NCI-H2029 treated with DMSO at 0.1 percent for 48 hours (cell line): ENCODE results near the gene TEX12.

Experiments used
- DNase-seq: peaks from one replicate; lab custom pipeline; 2025; lab: John Stamatoyannopoulos, UW

The TEX12 gene

DNA sequence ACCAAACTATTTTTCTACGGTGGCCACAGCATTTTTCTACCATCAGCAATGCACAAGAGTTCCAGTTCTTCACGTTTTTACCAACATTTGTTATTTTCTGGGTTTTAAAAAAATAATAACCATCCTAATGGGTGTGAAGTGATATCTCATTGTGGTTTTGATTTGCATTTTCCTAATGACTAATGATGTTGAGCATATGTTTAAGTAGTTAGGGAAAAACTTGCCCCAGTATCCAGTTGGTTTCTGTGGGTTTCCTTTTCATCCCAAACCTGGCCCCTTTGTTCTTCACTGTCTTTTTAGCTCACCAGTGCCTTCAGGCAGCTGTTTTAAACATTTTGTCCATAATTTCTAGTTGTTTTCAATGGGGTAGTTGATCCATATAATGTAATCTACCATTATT lies 44.4 kb downstream of the TEX12 start:
- no peak for DNase-seq

DNA sequence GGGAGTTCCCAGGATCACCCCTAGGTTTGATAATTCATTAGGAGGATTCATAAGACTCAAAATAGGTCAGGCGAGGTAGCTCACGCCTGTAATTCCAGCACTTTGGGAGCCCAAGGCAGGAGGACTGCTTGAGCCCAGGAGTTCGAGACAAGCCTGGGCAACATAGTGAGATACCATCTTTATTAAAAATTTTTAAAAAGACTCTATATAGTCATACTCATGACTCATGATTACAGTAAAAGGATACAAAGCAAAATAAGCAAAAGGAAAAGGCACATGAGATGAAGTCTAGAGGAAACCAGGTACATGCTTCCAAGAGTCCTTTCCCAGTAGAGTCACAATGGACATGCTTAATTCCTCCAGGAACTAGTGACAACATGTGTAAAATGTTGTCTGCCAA lies 45.1 kb downstream of the TEX12 start:
- DNase-seq: no peak

DNA sequence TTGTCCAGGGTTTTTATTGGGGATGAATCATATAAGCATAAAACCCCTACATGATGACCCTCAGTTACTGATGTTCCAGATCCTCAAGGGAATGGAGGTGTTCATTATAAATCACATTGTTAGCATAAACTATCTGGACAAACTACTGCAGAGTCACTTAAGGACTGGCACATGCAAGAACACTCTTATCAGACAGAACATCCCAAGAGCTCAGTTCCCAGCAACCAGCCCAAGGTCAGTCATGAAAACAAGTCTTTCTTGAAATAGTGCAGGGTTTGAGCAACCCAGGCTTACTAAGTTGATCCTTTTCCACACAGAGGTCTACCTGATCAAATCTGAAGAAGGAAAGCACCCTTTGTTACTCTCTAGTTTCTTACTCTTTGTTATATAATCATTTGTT lies 45.5 kb downstream of the TEX12 start:
- DNase-seq: no peak

DNA sequence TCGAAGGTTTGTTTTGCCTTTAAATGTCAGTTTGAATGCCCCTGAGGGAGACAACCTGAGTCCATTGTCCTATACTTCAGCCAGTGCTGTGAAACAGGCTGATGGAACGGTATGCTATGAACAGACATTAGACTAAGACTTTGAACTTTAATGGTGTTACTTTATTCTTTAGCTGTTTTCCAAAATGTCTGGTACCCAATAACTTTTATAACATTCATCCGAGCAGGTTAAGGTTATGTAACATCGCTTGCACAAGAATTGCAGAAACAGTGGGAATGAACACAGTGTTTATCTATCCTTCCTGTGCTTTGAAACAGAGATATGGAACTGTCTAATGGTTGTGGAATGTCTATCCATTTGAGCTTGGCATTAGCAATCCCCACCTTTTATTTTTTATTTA lies 46.6 kb downstream of the TEX12 start:
- DNase-seq: no peak

DNA sequence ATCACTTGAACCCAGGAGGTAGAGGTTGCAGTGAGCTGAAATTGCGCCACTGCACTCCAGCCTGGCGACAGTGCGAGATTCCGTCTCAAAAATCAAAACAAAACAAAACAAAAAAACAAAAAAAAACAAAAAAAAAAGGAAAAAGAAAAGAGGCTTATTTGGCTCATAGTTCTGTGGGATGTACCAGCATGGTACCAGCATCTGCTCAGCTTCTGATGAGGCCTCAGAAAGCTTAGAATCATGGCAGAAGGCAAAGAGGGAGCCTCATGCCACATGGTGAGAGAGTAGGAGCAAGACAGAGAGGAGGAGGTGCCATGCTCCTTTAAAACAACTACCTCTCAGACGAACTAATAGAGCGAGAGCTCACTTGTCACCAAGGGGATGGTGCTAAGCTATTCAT lies 48.4 kb downstream of the TEX12 start:
- no peak for DNase-seq

DNA sequence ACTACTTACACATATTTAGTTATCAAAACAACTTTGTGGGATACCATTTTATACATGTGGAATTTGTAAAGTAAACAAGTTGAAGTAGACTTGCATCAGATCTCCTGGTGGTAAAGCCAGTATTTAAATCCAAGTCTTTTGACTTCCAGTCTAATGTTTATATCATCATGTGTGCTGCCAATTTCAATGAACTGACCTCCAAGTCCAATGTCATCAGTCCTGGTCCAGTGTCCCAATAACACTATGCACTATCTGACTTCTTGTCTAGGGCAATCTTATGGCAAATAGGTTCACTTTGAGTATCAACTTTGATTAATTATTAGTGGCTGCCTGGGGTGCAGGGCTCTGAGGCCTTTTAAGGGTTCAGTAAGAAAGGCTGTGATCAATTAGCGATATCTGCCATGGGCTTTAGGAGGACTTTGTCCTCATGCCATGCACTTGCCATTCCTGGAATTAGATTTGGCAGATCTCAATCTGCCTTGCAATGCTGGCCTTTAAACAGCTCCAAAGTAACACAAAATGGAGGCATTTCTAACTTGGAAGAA lies 49.5 kb downstream of the TEX12 start:
- DNase-seq: no peak

DNA sequence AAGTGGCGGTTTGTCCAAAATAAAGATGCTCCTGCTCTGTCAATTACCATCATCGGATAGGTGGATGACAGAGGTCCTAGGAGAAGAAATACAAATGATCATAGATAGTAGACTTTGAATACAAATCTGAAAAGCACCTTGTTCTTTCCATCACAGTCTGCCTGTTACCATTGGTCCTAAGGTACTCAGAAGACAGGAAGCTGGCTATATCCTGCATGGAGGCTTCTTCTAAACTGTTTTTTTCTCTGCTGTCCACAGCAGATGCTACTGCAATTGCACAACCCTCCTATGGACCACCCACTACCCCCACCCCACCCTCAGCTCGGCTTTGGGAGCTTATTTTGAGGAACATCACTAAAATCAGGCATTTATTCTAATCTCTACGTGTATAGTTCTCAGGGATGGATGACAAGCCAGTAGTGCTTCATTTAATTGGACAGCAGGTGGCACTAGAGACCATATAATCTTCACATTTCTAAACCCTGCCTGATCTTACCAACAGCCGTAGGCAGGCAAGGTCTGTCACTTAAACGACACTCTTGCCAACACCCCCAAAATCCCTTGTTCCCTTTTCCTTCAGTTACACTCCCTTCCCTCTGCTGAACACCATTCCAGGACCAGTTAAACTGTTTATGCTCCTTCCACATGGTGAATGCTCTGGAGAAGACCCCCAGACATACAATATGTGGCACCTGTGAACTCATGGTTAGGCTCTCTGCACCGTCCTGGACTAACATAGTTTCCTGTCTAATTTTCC lies 52.5 kb downstream of the TEX12 start:
- peak; percentile 83 for DNase-seq

DNA sequence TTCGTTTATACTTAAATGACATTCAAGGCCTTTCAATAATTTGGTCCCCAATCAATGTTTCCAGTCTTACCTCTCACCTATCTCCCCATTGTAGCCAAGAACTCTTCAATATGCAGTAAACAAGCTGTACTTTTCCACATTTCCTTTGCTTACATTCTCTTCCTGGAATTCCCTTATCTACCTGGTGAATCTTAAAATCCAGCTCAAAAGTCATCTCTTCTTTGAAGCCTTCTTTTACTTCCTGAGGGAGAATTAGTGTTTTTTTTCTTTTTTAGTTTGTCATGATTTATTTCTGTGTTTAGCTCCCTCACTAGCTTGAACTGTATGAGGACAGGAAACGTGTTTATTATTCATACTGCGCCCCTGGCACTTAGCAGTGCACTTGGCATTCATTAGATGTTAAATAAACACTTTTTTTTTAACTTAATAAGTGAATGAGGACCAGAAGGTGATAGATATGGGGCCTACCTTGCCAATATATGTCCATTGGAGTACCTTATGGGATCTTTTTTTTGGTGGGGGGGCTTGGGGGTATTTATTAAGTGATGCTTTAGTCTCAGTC lies 54.2 kb downstream of the TEX12 start:
- no peak for DNase-seq
